Measurements from ENCODE around the gene DENND2D. TPM values are rescaled to one million over a fixed set of nuclear protein-coding genes. Genes with fewer than 3 reads are reported as not detected.

Gene DENND2D
- total and polyA plus RNA-seq, 10 of the 15 experiments (the other 5 are each of a cell fraction or from before 2014, with no cell fraction given) = 149 to 375 (median 172) TPM

DNA sequence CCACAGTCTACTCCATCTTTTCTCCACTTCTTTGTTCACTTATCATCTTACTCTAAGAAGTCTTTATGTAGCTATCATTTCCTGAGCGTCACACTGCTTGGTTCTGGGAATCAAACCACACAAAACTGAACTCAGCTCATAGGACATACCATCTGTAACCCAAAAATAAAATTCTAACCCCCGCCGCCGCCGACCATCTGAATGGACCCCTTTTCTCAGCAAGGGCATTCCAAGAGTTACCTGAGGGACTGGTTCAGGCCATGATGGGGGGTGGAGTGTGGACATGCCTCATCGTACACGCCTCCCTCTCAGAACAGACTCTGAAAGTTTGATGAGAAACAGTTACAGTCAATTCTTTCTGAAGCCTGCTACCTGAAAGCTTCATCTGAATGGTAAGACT, 14.4 kb upstream of the DENND2D start (continued):
- no peak for TF ChIP-seq KAT2A (conservative IDR thresholded peaks at IDR 0.05; ENCODE audit: control insufficient read depth, low read depth, low read length)
- TF ChIP-seq ZNF384 (IDR thresholded peaks at IDR 0.05; ENCODE audit: borderline replicate concordance, low read depth, low read length) = 0 out of 2 replicates have a peak, but pooled peaks have one; percentile 20
- TF ChIP-seq RFX5 (IDR thresholded peaks at IDR 0.05; ENCODE audit: low read depth, low read length) = no peak
- TF ChIP-seq TAF1 (IDR thresholded peaks at IDR 0.05; ENCODE audit: borderline replicate concordance, low read depth, low read length) = peak; percentile 43; the same call in 1 of the 2 replicates
- TF ChIP-seq GATAD2B (conservative IDR thresholded peaks at IDR 0.05; ENCODE audit: low read depth) = no peak
- 0 out of 2 replicates have a peak, but pooled peaks have one; percentile 17 for TF ChIP-seq SMAD5 (IDR thresholded peaks at IDR 0.05; ENCODE audit: low read depth)
- TF ChIP-seq, protein P1, sequence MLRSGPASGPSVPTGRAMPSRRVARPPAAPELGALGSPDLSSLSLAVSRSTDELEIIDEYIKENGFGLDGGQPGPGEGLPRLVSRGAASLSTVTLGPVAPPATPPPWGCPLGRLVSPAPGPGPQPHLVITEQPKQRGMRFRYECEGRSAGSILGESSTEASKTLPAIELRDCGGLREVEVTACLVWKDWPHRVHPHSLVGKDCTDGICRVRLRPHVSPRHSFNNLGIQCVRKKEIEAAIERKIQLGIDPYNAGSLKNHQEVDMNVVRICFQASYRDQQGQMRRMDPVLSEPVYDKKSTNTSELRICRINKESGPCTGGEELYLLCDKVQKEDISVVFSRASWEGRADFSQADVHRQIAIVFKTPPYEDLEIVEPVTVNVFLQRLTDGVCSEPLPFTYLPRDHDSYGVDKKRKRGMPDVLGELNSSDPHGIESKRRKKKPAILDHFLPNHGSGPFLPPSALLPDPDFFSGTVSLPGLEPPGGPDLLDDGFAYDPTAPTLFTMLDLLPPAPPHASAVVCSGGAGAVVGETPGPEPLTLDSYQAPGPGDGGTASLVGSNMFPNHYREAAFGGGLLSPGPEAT (IDR thresholded peaks at IDR 0.05; ENCODE audit: low read depth) = peak; percentile 12; the same call in 1 of the 2 replicates

DNA sequence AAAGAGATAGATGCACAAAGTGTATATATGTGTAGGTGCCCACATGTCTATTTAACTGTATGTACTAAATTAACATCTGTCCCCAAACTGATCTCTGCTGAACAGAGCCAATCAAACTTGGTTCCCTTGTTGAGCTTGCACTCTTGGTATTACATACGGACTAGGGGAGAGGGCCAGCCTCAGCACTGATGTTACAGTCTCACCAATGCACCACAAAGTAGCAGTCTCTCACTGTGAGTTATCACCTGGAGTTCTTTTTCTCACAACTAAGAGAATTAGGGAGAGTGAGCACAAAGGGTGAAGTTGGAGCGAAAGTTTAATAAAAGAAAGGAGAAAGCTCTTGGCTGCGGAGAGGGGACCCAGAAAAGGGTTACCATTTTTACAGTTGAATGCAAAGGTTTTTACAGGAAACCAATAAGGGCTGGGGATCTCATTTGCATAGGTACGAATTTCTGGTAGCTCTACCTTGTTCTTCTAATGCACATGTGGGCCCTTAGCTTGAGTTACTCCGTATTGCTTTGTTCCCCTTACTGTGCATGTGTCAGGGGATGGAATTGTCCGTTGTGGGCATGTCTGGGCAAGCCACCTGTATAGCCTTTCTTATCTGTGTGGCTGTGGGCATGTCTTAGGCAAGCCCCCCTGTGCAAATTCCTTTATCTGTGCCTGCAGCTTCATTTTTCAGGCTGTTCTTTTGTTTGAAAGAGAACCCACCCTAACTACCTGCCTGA, 13.8 kb upstream of the DENND2D start:
- Histone ChIP-seq H3K9me3 (replicated peaks; ENCODE audit: control insufficient read depth, insufficient read depth, low read length) (no peaks in the 10 kb centered on the region), H4K20me1 (ENCODE audit: control insufficient read depth, insufficient read depth) (no peaks in the 10 kb centered on the region), H3K4me2 (ENCODE audit: control insufficient read depth, insufficient read depth) (peak overlapping the region; percentile 68), H3K9ac (ENCODE audit: control insufficient read depth, insufficient read depth, low read length) (peak overlapping the region; percentile 88), H3K36me3 (ENCODE audit: control insufficient read depth in 2 of 2, insufficient read depth in 2 of 2, low read length in 1 of 2) (no peaks in the 10 kb centered on the region), H3K4me1 (ENCODE audit: control insufficient read depth, insufficient read depth, low read length) (peaks cover 62% of the 10 kb centered on the region), H3K27me3 (replicated peaks in 1 of 2; ENCODE audit: control insufficient read depth in 2 of 2, insufficient read depth in 2 of 2, low read length in 1 of 2) (no peaks in the 10 kb centered on the region), H3K79me2 (ENCODE audit: control insufficient read depth, insufficient read depth, low read length) (peaks cover 13% of the 10 kb centered on the region), H3K4me3 (no peak overlapping the region), H2AFZ (ENCODE audit: control insufficient read depth, low read depth, low read length) (no peak overlapping the region), H3K27ac (ENCODE audit: control insufficient read depth, insufficient read depth) (peak overlapping the region; percentile 100)
- BruUV-seq (replicated peaks) = no TSS peak
- ATAC-seq = peak; percentile 23
- ChIA-PET CTCF (interaction anchor here (0.7 to 8.9 kb wide), 9 partner anchors 8 to 1006 kb away, joined by 3 to 239 read pairs (median 3); partner anchors contain the start of gene DENND2D), SMC1A (ENCODE audit: uncharacterized antibody, unreplicated experiment) (interaction anchor here (0.7 to 12.4 kb wide), 15 partner anchors 6 to 384 kb away, joined by 3 to 284 read pairs (median 8); partner anchors contain the start of genes CEPT1, DENND2D and DRAM2), POLR2A (interaction anchor here (0.7 to 8.8 kb wide), 9 partner anchors 9 to 388 kb away, joined by 4 to 371 read pairs (median 6); partner anchors contain the start of genes CEPT1, DENND2D and DRAM2), RAD21 (ENCODE audit: unreplicated experiment) (interaction anchor here (0.7 to 9.9 kb wide), 13 partner anchors 8 to 379 kb away, joined by 3 to 542 read pairs (median 5); partner anchors contain the start of genes CD53, CEPT1, DENND2D and DRAM2)
- FAIRE-seq = no peak
- intact Hi-C loops (cut with micrococcal nuclease; ENCODE audit: unreplicated experiment) = no loop called here
- in situ Hi-C loops (cut with MboI) = no loop called here
- 4% methylated on average over 6 of the region's 6 CpGs for WGBS (ENCODE audit: insufficient coverage, insufficient replicate concordance, low lambda C conversion rate, missing lambda C conversion rate)
- peak; percentile 81 for DNase-seq (ENCODE audit: low read depth, low spot score)
- TF ChIP-seq, protein P2, sequence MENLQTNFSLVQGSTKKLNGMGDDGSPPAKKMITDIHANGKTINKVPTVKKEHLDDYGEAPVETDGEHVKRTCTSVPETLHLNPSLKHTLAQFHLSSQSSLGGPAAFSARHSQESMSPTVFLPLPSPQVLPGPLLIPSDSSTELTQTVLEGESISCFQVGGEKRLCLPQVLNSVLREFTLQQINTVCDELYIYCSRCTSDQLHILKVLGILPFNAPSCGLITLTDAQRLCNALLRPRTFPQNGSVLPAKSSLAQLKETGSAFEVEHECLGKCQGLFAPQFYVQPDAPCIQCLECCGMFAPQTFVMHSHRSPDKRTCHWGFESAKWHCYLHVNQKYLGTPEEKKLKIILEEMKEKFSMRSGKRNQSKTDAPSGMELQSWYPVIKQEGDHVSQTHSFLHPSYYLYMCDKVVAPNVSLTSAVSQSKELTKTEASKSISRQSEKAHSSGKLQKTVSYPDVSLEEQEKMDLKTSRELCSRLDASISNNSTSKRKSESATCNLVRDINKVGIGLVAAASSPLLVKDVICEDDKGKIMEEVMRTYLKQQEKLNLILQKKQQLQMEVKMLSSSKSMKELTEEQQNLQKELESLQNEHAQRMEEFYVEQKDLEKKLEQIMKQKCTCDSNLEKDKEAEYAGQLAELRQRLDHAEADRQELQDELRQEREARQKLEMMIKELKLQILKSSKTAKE (IDR thresholded peaks at IDR 0.05; ENCODE audit: low read depth, poor library complexity, severe bottlenecking) = no peak
- TF ChIP-seq TCF12 (IDR thresholded peaks at IDR 0.05; ENCODE audit: low read depth, low read length) (0 out of 2 replicates have a peak, but pooled peaks have one; percentile 13), BCL11A (IDR thresholded peaks at IDR 0.05; ENCODE audit: low read depth, low read length) (no peak), STAT3 (IDR thresholded peaks at IDR 0.05; ENCODE audit: low read depth, low read length) (peak; percentile 17; the same call in 1 of the 2 replicates), EP300 (IDR thresholded peaks at IDR 0.05; ENCODE audit: borderline replicate concordance in 1 of 2, control insufficient read depth in 1 of 2, low read depth in 2 of 2, low read length in 2 of 2) (no peak)
- TF ChIP-seq, protein P3, sequence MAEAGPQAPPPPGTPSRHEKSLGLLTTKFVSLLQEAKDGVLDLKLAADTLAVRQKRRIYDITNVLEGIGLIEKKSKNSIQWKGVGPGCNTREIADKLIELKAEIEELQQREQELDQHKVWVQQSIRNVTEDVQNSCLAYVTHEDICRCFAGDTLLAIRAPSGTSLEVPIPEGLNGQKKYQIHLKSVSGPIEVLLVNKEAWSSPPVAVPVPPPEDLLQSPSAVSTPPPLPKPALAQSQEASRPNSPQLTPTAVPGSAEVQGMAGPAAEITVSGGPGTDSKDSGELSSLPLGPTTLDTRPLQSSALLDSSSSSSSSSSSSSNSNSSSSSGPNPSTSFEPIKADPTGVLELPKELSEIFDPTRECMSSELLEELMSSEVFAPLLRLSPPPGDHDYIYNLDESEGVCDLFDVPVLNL (IDR thresholded peaks at IDR 0.05; ENCODE audit: low read depth, low read length) = no peak
- TF ChIP-seq, protein P4, sequence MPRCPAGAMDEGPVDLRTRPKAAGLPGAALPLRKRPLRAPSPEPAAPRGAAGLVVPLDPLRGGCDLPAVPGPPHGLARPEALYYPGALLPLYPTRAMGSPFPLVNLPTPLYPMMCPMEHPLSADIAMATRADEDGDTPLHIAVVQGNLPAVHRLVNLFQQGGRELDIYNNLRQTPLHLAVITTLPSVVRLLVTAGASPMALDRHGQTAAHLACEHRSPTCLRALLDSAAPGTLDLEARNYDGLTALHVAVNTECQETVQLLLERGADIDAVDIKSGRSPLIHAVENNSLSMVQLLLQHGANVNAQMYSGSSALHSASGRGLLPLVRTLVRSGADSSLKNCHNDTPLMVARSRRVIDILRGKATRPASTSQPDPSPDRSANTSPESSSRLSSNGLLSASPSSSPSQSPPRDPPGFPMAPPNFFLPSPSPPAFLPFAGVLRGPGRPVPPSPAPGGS (IDR thresholded peaks at IDR 0.05; ENCODE audit: borderline replicate concordance, insufficient read depth, low read depth, low read length, poor library complexity, severe bottlenecking) = peak; percentile 70
